ENCODE measurements around the gene ESR1.

ESR1 gene

GRCh38 chr6:151762817-151763216, 44.7 kb upstream of the ESR1 start:
- ATAC-seq, result no peak
- TF ChIP-seq TCF4 (CRISPR knock-in tag; IDR thresholded peaks at IDR 0.05; ENCODE audit: borderline replicate concordance), result no peak
- no peak for TF ChIP-seq TOX (CRISPR knock-in tag; IDR thresholded peaks at IDR 0.05; ENCODE audit: borderline replicate concordance)
- TF ChIP-seq CSRNP3 (CRISPR knock-in tag; IDR thresholded peaks at IDR 0.05), result no peak
- TF ChIP-seq GLIS3 (CRISPR knock-in tag; IDR thresholded peaks at IDR 0.05), result no peak
- TF ChIP-seq PPARA (CRISPR knock-in tag; IDR thresholded peaks at IDR 0.05; ENCODE audit: borderline replicate concordance), result no peak
- TF ChIP-seq ZFP3 (CRISPR knock-in tag; IDR thresholded peaks at IDR 0.05), result no peak
- TF ChIP-seq ZNF8 (CRISPR knock-in tag; IDR thresholded peaks at IDR 0.05), result no peak
- TF ChIP-seq ZFP30 (CRISPR knock-in tag; IDR thresholded peaks at IDR 0.05), result no peak

DNA sequence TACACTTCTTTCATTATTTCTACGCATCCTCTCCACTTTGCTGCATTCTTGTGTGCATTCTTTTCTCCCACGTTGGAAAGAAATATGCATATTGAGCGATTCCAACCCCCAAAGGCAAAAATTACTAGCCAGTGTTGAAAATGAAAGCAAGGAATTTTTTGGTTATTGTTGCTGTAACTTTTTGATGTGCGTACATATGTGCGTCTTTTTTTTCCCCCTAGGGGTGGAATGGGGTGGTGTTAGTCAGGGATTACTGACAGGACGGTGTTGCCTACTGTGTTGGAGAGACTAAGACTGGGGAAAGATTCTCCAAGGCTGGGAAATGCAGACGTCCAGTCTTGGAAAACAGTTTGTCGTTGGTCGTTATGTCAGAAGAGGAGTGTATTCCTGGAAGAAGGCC, 44.2 kb upstream of the ESR1 start:
- TF ChIP-seq, protein P1, sequence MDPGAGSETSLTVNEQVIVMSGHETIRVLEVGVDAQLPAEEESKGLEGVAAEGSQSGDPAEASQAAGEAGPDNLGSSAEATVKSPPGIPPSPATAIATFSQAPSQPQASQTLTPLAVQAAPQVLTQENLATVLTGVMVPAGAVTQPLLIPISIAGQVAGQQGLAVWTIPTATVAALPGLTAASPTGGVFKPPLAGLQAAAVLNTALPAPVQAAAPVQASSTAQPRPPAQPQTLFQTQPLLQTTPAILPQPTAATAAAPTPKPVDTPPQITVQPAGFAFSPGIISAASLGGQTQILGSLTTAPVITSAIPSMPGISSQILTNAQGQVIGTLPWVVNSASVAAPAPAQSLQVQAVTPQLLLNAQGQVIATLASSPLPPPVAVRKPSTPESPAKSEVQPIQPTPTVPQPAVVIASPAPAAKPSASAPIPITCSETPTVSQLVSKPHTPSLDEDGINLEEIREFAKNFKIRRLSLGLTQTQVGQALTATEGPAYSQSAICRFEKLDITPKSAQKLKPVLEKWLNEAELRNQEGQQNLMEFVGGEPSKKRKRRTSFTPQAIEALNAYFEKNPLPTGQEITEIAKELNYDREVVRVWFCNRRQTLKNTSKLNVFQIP (CRISPR knock-in tag; IDR thresholded peaks at IDR 0.05; ENCODE audit: borderline replicate concordance, low read depth), result no peak
- TF ChIP-seq BACH2 (CRISPR knock-in tag; IDR thresholded peaks at IDR 0.05; ENCODE audit: borderline replicate concordance) (no peak), ZNF70 (CRISPR knock-in tag; IDR thresholded peaks at IDR 0.05) (no peak), ARNTL (CRISPR knock-in tag; IDR thresholded peaks at IDR 0.05; ENCODE audit: borderline replicate concordance, low read depth) (no peak), GLIS3 (CRISPR knock-in tag; IDR thresholded peaks at IDR 0.05) (no peak), CSDC2 (CRISPR knock-in tag; IDR thresholded peaks at IDR 0.05) (no peak), ESRRG (CRISPR knock-in tag; IDR thresholded peaks at IDR 0.05) (no peak), TOX (CRISPR knock-in tag; IDR thresholded peaks at IDR 0.05; ENCODE audit: borderline replicate concordance) (no peak), PPARA (CRISPR knock-in tag; IDR thresholded peaks at IDR 0.05; ENCODE audit: borderline replicate concordance) (no peak), SNAI2 (CRISPR knock-in tag; IDR thresholded peaks at IDR 0.05) (no peak)
- ATAC-seq, result peak; percentile 47

DNA sequence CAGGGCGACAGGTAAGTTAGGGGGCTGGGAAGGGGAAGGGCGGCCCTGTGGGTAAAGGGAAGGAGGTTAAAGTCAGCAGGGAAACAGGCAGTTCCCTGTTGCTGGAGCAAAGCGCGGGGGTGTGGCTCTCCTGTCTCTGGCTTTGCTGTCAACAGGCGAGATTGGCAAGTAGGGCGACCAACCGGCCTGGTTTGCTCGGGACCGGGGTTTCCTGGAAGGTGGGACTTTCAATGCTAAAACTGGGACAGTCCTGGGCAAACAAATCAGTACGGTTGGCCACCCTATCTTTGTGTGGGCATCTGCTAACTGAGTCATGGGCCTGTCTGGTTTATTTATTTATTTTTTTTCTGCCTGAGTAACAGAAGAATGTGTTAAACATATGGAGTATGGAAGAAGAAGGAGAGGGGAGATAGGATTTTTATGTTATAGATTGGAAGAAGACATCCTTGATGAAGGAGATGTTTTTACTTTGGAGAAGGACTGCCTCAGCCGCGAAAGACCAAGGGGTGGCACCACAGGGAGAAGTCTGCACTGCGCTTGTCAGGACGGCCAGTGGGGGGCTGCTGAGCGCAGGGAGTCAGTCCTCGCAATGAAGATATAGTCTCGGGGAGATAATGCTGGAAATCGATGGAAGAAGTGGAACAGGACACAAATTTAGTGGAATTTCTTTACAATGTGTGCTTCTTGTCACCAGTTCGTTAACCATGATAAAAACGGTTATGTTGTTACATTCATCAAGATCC, 43.4 kb upstream of the ESR1 start:
- TF ChIP-seq CSRNP3 (CRISPR knock-in tag; IDR thresholded peaks at IDR 0.05) (no peak), ZC3H10 (CRISPR knock-in tag; IDR thresholded peaks at IDR 0.05) (no peak), PATZ1 (CRISPR knock-in tag; IDR thresholded peaks at IDR 0.05; ENCODE audit: borderline replicate concordance) (no peak), ZNF565 (CRISPR knock-in tag; conservative IDR thresholded peaks at IDR 0.05; ENCODE audit: low read depth) (no peak), ARNTL (CRISPR knock-in tag; IDR thresholded peaks at IDR 0.05; ENCODE audit: borderline replicate concordance, low read depth) (no peak), ISL1 (CRISPR knock-in tag; IDR thresholded peaks at IDR 0.05) (no peak), ZFP30 (CRISPR knock-in tag; IDR thresholded peaks at IDR 0.05) (no peak), BACH2 (CRISPR knock-in tag; IDR thresholded peaks at IDR 0.05; ENCODE audit: borderline replicate concordance) (no peak), ZFP3 (CRISPR knock-in tag; IDR thresholded peaks at IDR 0.05) (no peak), OSR1 (CRISPR knock-in tag; IDR thresholded peaks at IDR 0.05) (no peak), ZNF70 (CRISPR knock-in tag; IDR thresholded peaks at IDR 0.05) (no peak), CSDC2 (CRISPR knock-in tag; IDR thresholded peaks at IDR 0.05) (no peak), RARB (CRISPR knock-in tag; IDR thresholded peaks at IDR 0.05) (no peak), GLIS3 (CRISPR knock-in tag; IDR thresholded peaks at IDR 0.05) (no peak)
- TF ChIP-seq, protein P2, sequence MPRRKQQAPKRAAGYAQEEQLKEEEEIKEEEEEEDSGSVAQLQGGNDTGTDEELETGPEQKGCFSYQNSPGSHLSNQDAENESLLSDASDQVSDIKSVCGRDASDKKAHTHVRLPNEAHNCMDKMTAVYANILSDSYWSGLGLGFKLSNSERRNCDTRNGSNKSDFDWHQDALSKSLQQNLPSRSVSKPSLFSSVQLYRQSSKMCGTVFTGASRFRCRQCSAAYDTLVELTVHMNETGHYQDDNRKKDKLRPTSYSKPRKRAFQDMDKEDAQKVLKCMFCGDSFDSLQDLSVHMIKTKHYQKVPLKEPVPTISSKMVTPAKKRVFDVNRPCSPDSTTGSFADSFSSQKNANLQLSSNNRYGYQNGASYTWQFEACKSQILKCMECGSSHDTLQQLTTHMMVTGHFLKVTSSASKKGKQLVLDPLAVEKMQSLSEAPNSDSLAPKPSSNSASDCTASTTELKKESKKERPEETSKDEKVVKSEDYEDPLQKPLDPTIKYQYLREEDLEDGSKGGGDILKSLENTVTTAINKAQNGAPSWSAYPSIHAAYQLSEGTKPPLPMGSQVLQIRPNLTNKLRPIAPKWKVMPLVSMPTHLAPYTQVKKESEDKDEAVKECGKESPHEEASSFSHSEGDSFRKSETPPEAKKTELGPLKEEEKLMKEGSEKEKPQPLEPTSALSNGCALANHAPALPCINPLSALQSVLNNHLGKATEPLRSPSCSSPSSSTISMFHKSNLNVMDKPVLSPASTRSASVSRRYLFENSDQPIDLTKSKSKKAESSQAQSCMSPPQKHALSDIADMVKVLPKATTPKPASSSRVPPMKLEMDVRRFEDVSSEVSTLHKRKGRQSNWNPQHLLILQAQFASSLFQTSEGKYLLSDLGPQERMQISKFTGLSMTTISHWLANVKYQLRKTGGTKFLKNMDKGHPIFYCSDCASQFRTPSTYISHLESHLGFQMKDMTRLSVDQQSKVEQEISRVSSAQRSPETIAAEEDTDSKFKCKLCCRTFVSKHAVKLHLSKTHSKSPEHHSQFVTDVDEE (CRISPR knock-in tag; IDR thresholded peaks at IDR 0.05), result no peak
- peak; percentile 99 for ATAC-seq
